ENCODE results near the gene SLC25A13.
A peak's percentile ranks its signal among the peaks of the same experiment; 100 is the strongest.

The SLC25A13 gene

GRCh38 chr7:96233084-96233483 lies 88.8 kb downstream of the SLC25A13 start:
- TF ChIP-seq POU2F2 (IDR thresholded peaks at IDR 0.05; ENCODE audit: low read depth, low read length) (no peak), POLR2AphosphoS5 (IDR thresholded peaks at IDR 0.05; ENCODE audit: low read depth, low read length) (no peak), PAX5 (IDR thresholded peaks at IDR 0.05; ENCODE audit: insufficient read depth, low read length, severe bottlenecking) (no peak), SPI1 (IDR thresholded peaks at IDR 0.05; ENCODE audit: low read depth, low read length) (no peak), TAF1 (IDR thresholded peaks at IDR 0.05; ENCODE audit: low read depth, low read length) (no peak), POLR2A (IDR thresholded peaks at IDR 0.05; ENCODE audit: low read depth, low read length) (no peak)
- DNase-seq (ENCODE audit: insufficient read length, low spot score), result no peak
- no peak for FAIRE-seq

GRCh38 chr7:96228760-96229159 lies 93.1 kb downstream of the SLC25A13 start:
- TF ChIP-seq POU2F2 (IDR thresholded peaks at IDR 0.05; ENCODE audit: low read depth, low read length) (no peak), PAX5 (IDR thresholded peaks at IDR 0.05; ENCODE audit: insufficient read depth, low read length, severe bottlenecking) (no peak), POLR2AphosphoS5 (IDR thresholded peaks at IDR 0.05; ENCODE audit: low read depth, low read length) (no peak), POLR2A (IDR thresholded peaks at IDR 0.05; ENCODE audit: low read depth, low read length) (no peak), TAF1 (IDR thresholded peaks at IDR 0.05; ENCODE audit: low read depth, low read length) (no peak), SPI1 (IDR thresholded peaks at IDR 0.05; ENCODE audit: low read depth, low read length) (no peak)
- DNase-seq (ENCODE audit: insufficient read length, low spot score), result no peak
- FAIRE-seq, result no peak

- TF ChIP-seq TAF1 (IDR thresholded peaks at IDR 0.05; ENCODE audit: low read depth, low read length) (no peak), POLR2AphosphoS5 (IDR thresholded peaks at IDR 0.05; ENCODE audit: low read depth, low read length) (no peak), POLR2A (IDR thresholded peaks at IDR 0.05; ENCODE audit: low read depth, low read length) (no peak), POU2F2 (IDR thresholded peaks at IDR 0.05; ENCODE audit: low read depth, low read length) (no peak), PAX5 (IDR thresholded peaks at IDR 0.05; ENCODE audit: insufficient read depth, low read length, severe bottlenecking) (no peak), SPI1 (IDR thresholded peaks at IDR 0.05; ENCODE audit: low read depth, low read length) (no peak)
- FAIRE-seq (no peak), DNase-seq (ENCODE audit: insufficient read length, low spot score) (no peak)
These were observed 96.6 kb downstream of the SLC25A13 start for GRCh38 chr7:96225251-96225650.

GRCh38 chr7:96224685-96225084 lies 97.2 kb downstream of the SLC25A13 start:
- DNase-seq (ENCODE audit: insufficient read length, low spot score) (no peak), FAIRE-seq (peak; percentile 28)
- no peak for TF ChIP-seq SPI1 (IDR thresholded peaks at IDR 0.05; ENCODE audit: low read depth, low read length)
- TF ChIP-seq POLR2A (IDR thresholded peaks at IDR 0.05; ENCODE audit: low read depth, low read length), result no peak
- no peak for TF ChIP-seq POLR2AphosphoS5 (IDR thresholded peaks at IDR 0.05; ENCODE audit: low read depth, low read length)
- TF ChIP-seq TAF1 (IDR thresholded peaks at IDR 0.05; ENCODE audit: low read depth, low read length), result no peak
- TF ChIP-seq PAX5 (IDR thresholded peaks at IDR 0.05; ENCODE audit: insufficient read depth, low read length, severe bottlenecking), result no peak
- TF ChIP-seq POU2F2 (IDR thresholded peaks at IDR 0.05; ENCODE audit: low read depth, low read length), result no peak

GRCh38 chr7:96224073-96224472 lies 97.8 kb downstream of the SLC25A13 start:
- TF ChIP-seq POU2F2 (IDR thresholded peaks at IDR 0.05; ENCODE audit: low read depth, low read length), result no peak
- TF ChIP-seq POLR2AphosphoS5 (IDR thresholded peaks at IDR 0.05; ENCODE audit: low read depth, low read length), result no peak
- no peak for TF ChIP-seq PAX5 (IDR thresholded peaks at IDR 0.05; ENCODE audit: insufficient read depth, low read length, severe bottlenecking)
- TF ChIP-seq POLR2A (IDR thresholded peaks at IDR 0.05; ENCODE audit: low read depth, low read length), result no peak
- no peak for TF ChIP-seq SPI1 (IDR thresholded peaks at IDR 0.05; ENCODE audit: low read depth, low read length)
- TF ChIP-seq TAF1 (IDR thresholded peaks at IDR 0.05; ENCODE audit: low read depth, low read length), result no peak
- FAIRE-seq (no peak), DNase-seq (ENCODE audit: insufficient read length, low spot score) (no peak)

- FAIRE-seq (no peak), DNase-seq (ENCODE audit: insufficient read length, low spot score) (no peak)
- TF ChIP-seq TAF1 (IDR thresholded peaks at IDR 0.05; ENCODE audit: low read depth, low read length) (no peak), PAX5 (IDR thresholded peaks at IDR 0.05; ENCODE audit: insufficient read depth, low read length, severe bottlenecking) (no peak), POLR2AphosphoS5 (IDR thresholded peaks at IDR 0.05; ENCODE audit: low read depth, low read length) (no peak), POLR2A (IDR thresholded peaks at IDR 0.05; ENCODE audit: low read depth, low read length) (no peak), POU2F2 (IDR thresholded peaks at IDR 0.05; ENCODE audit: low read depth, low read length) (no peak), SPI1 (IDR thresholded peaks at IDR 0.05; ENCODE audit: low read depth, low read length) (no peak)
These were observed 100.0 kb downstream of the SLC25A13 start for GRCh38 chr7:96221888-96222287.

- no peak for TF ChIP-seq POLR2A (IDR thresholded peaks at IDR 0.05; ENCODE audit: low read depth, low read length)
- TF ChIP-seq TAF1 (IDR thresholded peaks at IDR 0.05; ENCODE audit: low read depth, low read length), result no peak
- no peak for TF ChIP-seq PAX5 (IDR thresholded peaks at IDR 0.05; ENCODE audit: insufficient read depth, low read length, severe bottlenecking)
- TF ChIP-seq POLR2AphosphoS5 (IDR thresholded peaks at IDR 0.05; ENCODE audit: low read depth, low read length), result no peak
- no peak for TF ChIP-seq SPI1 (IDR thresholded peaks at IDR 0.05; ENCODE audit: low read depth, low read length)
- no peak for TF ChIP-seq POU2F2 (IDR thresholded peaks at IDR 0.05; ENCODE audit: low read depth, low read length)
- FAIRE-seq (no peak), DNase-seq (ENCODE audit: insufficient read length, low spot score) (no peak)
These were observed 102.3 kb downstream of the SLC25A13 start for GRCh38 chr7:96219378-96220130.

- no peak for FAIRE-seq
- DNase-seq (ENCODE audit: insufficient read length, low spot score), result no peak
- no peak for TF ChIP-seq POLR2A (IDR thresholded peaks at IDR 0.05; ENCODE audit: low read depth, low read length)
- no peak for TF ChIP-seq SPI1 (IDR thresholded peaks at IDR 0.05; ENCODE audit: low read depth, low read length)
- TF ChIP-seq TAF1 (IDR thresholded peaks at IDR 0.05; ENCODE audit: low read depth, low read length), result no peak
- TF ChIP-seq POU2F2 (IDR thresholded peaks at IDR 0.05; ENCODE audit: low read depth, low read length), result no peak
- no peak for TF ChIP-seq POLR2AphosphoS5 (IDR thresholded peaks at IDR 0.05; ENCODE audit: low read depth, low read length)
- TF ChIP-seq PAX5 (IDR thresholded peaks at IDR 0.05; ENCODE audit: insufficient read depth, low read length, severe bottlenecking), result no peak
These were observed 103.1 kb downstream of the SLC25A13 start for GRCh38 chr7:96218664-96219243.

GRCh38 chr7:96217147-96217546 lies 104.8 kb downstream of the SLC25A13 start:
- DNase-seq (ENCODE audit: insufficient read length, low spot score), result no peak
- TF ChIP-seq PAX5 (IDR thresholded peaks at IDR 0.05; ENCODE audit: insufficient read depth, low read length, severe bottlenecking) (no peak), SPI1 (IDR thresholded peaks at IDR 0.05; ENCODE audit: low read depth, low read length) (no peak), TAF1 (IDR thresholded peaks at IDR 0.05; ENCODE audit: low read depth, low read length) (no peak), POU2F2 (IDR thresholded peaks at IDR 0.05; ENCODE audit: low read depth, low read length) (no peak), POLR2AphosphoS5 (IDR thresholded peaks at IDR 0.05; ENCODE audit: low read depth, low read length) (no peak), POLR2A (IDR thresholded peaks at IDR 0.05; ENCODE audit: low read depth, low read length) (no peak)
- FAIRE-seq, result no peak

All from GM12891 (cell line).